ENCODE results near the gene COG4.
A peak's percentile ranks its signal among the peaks of the same experiment; 100 is the strongest.

Gene COG4

GRCh38 chr16:70438585-70438968, 84.8 kb downstream of the COG4 start:
- no peak for DNase-seq (ENCODE audit: insufficient read length, low spot score)
- TF ChIP-seq POLR2AphosphoS5 (IDR thresholded peaks at IDR 0.05; ENCODE audit: low read depth, low read length), result no peak
- TF ChIP-seq SPI1 (IDR thresholded peaks at IDR 0.05; ENCODE audit: low read depth, low read length), result no peak
- TF ChIP-seq POLR2A (IDR thresholded peaks at IDR 0.05; ENCODE audit: low read depth, low read length), result no peak
- TF ChIP-seq POU2F2 (IDR thresholded peaks at IDR 0.05; ENCODE audit: low read depth, low read length), result no peak
- TF ChIP-seq TAF1 (IDR thresholded peaks at IDR 0.05; ENCODE audit: low read depth, low read length), result no peak
- TF ChIP-seq PAX5 (IDR thresholded peaks at IDR 0.05; ENCODE audit: insufficient read depth, low read length, severe bottlenecking), result no peak
- FAIRE-seq, result no peak

- DNase-seq (ENCODE audit: insufficient read length, low spot score) (no peak), FAIRE-seq (peak; percentile 51)
- TF ChIP-seq PAX5 (IDR thresholded peaks at IDR 0.05; ENCODE audit: insufficient read depth, low read length, severe bottlenecking) (no peak), SPI1 (IDR thresholded peaks at IDR 0.05; ENCODE audit: low read depth, low read length) (no peak), POU2F2 (IDR thresholded peaks at IDR 0.05; ENCODE audit: low read depth, low read length) (no peak), TAF1 (IDR thresholded peaks at IDR 0.05; ENCODE audit: low read depth, low read length) (0 out of 2 replicates have a peak, but pooled peaks have one; percentile 20)
Measured at GRCh38 chr16:70437582-70438557, 85.5 kb downstream of the COG4 start.

GRCh38 chr16:70437017-70437581, 86.3 kb downstream of the COG4 start:
- FAIRE-seq (no peak), DNase-seq (ENCODE audit: insufficient read length, low spot score) (no peak)
- TF ChIP-seq PAX5 (IDR thresholded peaks at IDR 0.05; ENCODE audit: insufficient read depth, low read length, severe bottlenecking) (no peak), TAF1 (IDR thresholded peaks at IDR 0.05; ENCODE audit: low read depth, low read length) (no peak), POLR2A (IDR thresholded peaks at IDR 0.05; ENCODE audit: low read depth, low read length) (no peak), SPI1 (IDR thresholded peaks at IDR 0.05; ENCODE audit: low read depth, low read length) (no peak), POLR2AphosphoS5 (IDR thresholded peaks at IDR 0.05; ENCODE audit: low read depth, low read length) (no peak), POU2F2 (IDR thresholded peaks at IDR 0.05; ENCODE audit: low read depth, low read length) (no peak)

- FAIRE-seq, result peak; percentile 43
- TF ChIP-seq POU2F2 (IDR thresholded peaks at IDR 0.05; ENCODE audit: low read depth, low read length) (no peak), SPI1 (IDR thresholded peaks at IDR 0.05; ENCODE audit: low read depth, low read length) (peak; percentile 20; the same call in 1 of the 2 replicates)
- no peak for DNase-seq (ENCODE audit: insufficient read length, low spot score)
Measured at GRCh38 chr16:70434484-70435260, 88.7 kb downstream of the COG4 start.

GRCh38 chr16:70433458-70434103, 89.8 kb downstream of the COG4 start:
- TF ChIP-seq TAF1 (IDR thresholded peaks at IDR 0.05; ENCODE audit: low read depth, low read length), result no peak
- TF ChIP-seq SPI1 (IDR thresholded peaks at IDR 0.05; ENCODE audit: low read depth, low read length), result peak; percentile 55
- FAIRE-seq, result no peak
- DNase-seq (ENCODE audit: insufficient read length, low spot score), result no peak

- FAIRE-seq (peak; percentile 20), DNase-seq (ENCODE audit: insufficient read length, low spot score) (no peak)
- TF ChIP-seq POU2F2 (IDR thresholded peaks at IDR 0.05; ENCODE audit: low read depth, low read length) (no peak), PAX5 (IDR thresholded peaks at IDR 0.05; ENCODE audit: insufficient read depth, low read length, severe bottlenecking) (no peak), POLR2AphosphoS5 (IDR thresholded peaks at IDR 0.05; ENCODE audit: low read depth, low read length) (no peak), POLR2A (IDR thresholded peaks at IDR 0.05; ENCODE audit: low read depth, low read length) (peak; percentile 46), SPI1 (IDR thresholded peaks at IDR 0.05; ENCODE audit: low read depth, low read length) (peak; percentile 89)
Measured at GRCh38 chr16:70432723-70433457, 90.5 kb downstream of the COG4 start.

GRCh38 chr16:70432356-70432722, 91.0 kb downstream of the COG4 start:
- DNase-seq (ENCODE audit: insufficient read length, low spot score) (no peak), FAIRE-seq (no peak)

GRCh38 chr16:70430667-70431536, 92.5 kb downstream of the COG4 start:
- no peak for DNase-seq (ENCODE audit: insufficient read length, low spot score)
- peak; percentile 55 for TF ChIP-seq POU2F2 (IDR thresholded peaks at IDR 0.05; ENCODE audit: low read depth, low read length)
- peak; percentile 22; the same call in 1 of the 2 replicates for TF ChIP-seq TAF1 (IDR thresholded peaks at IDR 0.05; ENCODE audit: low read depth, low read length)
- peak; percentile 86 for TF ChIP-seq PAX5 (IDR thresholded peaks at IDR 0.05; ENCODE audit: insufficient read depth, low read length, severe bottlenecking)
- TF ChIP-seq POLR2A (IDR thresholded peaks at IDR 0.05; ENCODE audit: low read depth, low read length), result peak; percentile 16; the same call in 1 of the 2 replicates
- no peak for TF ChIP-seq POLR2AphosphoS5 (IDR thresholded peaks at IDR 0.05; ENCODE audit: low read depth, low read length)
- TF ChIP-seq SPI1 (IDR thresholded peaks at IDR 0.05; ENCODE audit: low read depth, low read length), result peak; percentile 99
- FAIRE-seq, result peak; percentile 75

More at GRCh38 chr16:70432356-70432722, 91.0 kb downstream of the COG4 start:
- no peak for TF ChIP-seq POLR2A (IDR thresholded peaks at IDR 0.05; ENCODE audit: low read depth, low read length)
- TF ChIP-seq SPI1 (IDR thresholded peaks at IDR 0.05; ENCODE audit: low read depth, low read length), result no peak
- TF ChIP-seq TAF1 (IDR thresholded peaks at IDR 0.05; ENCODE audit: low read depth, low read length), result no peak
- no peak for TF ChIP-seq POLR2AphosphoS5 (IDR thresholded peaks at IDR 0.05; ENCODE audit: low read depth, low read length)
- TF ChIP-seq POU2F2 (IDR thresholded peaks at IDR 0.05; ENCODE audit: low read depth, low read length), result no peak
- TF ChIP-seq PAX5 (IDR thresholded peaks at IDR 0.05; ENCODE audit: insufficient read depth, low read length, severe bottlenecking), result no peak
